8988T (cell line): ENCODE measurements around the gene RASA3.
"Not testable (repeated sequence)": the region's sequence is repeated elsewhere in the genome, so short reads cannot be mapped to it uniquely, and the experiment has no call there.

Experiments used
- DNase-seq: peaks from one replicate; pipeline ENCODE4 v3.0.0; 2011

RASA3 gene

DNA sequence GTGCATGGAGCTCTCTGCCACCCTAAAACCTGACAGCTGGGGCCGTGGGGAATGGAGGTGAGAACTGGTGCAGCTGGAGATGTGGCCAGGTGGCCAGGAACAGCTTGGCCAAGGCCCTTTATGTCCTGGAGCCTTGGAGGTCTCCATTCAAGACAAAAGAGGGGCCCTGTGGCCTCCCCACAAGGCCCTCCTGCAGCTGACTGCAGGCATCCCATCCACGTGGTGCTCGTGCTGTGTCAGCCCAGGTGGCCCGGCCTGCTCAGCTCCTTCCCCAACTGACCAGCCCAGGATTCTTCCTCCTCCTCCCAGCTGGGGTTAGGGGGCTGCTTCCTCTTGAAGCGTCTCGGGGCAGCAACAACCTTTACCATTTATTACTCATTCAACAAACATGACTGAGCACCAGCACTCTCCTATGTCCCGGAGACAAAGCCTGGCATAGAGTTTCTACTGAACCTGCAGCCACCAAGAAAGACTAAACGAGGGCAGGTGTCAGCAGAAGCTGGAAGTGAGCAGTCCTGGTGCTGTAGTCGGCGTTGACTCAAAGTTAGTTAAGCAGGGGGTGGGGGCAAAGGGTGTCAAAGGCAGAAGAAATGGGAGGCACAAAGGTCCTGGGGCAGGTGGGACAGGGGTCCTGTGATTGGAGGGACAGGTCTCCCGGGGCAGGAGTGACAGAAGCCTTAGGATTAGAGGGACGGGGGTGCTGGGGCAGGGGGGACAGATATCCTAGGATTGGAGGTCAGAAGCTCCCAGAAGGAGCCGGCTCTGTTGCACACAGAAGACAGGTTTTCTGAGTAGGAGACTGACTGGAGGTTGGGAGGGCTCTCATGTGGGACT is 135.3 kb downstream of the RASA3 start:
- DNase-seq: no peak

DNA sequence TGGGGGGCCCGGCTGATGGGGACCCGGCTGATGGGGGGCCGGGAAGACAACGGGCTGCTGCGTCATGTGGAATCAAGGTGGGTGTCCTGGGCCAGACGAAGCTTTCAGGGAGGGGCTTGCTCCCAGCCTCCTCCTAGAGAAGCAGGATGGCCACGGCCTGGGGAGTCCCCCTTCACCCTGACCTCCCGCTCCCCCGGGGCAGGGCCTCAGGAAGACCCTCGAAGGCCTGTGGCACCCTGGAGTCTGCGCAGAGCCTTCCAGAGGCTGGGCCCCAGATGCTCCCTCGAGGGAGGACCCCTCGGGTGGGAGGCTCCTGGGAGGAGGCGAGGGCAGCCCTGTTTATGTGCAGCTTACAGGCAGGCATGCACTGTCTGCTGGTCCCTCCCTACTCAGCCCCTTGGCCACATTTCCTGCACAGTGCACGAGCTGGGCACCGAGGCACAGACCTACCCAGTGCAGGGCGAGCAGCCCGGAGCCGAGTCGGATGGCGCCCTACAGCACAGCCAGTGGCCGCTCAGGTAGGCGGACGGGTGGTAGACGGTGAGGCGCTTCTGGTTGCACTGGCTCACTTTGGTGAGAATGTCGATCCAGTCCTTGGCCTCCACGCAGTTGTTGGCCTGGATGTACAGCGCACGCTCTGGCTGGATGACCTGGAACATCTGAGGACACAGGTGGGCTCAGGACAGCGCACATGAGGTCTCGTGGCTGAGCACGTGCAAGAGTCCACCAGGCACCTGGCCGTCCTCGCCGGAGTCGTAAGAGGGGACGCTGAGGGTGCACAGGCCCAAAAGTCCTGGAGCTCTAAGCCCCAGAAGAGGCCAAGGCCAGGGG is 136.1 kb downstream of the RASA3 start:
- DNase-seq: no peak

- DNase-seq: no peak
Observed at GRCh38 chr13:113995051-113995601, 137.3 kb downstream of the RASA3 start.

- no peak for DNase-seq
Observed at GRCh38 chr13:113992276-113993005, 140.0 kb downstream of the RASA3 start.

- no peak for DNase-seq
Observed at GRCh38 chr13:113991676-113992179, 140.7 kb downstream of the RASA3 start.

- DNase-seq: no peak
Observed at GRCh38 chr13:113991191-113991669, 141.2 kb downstream of the RASA3 start.

DNA sequence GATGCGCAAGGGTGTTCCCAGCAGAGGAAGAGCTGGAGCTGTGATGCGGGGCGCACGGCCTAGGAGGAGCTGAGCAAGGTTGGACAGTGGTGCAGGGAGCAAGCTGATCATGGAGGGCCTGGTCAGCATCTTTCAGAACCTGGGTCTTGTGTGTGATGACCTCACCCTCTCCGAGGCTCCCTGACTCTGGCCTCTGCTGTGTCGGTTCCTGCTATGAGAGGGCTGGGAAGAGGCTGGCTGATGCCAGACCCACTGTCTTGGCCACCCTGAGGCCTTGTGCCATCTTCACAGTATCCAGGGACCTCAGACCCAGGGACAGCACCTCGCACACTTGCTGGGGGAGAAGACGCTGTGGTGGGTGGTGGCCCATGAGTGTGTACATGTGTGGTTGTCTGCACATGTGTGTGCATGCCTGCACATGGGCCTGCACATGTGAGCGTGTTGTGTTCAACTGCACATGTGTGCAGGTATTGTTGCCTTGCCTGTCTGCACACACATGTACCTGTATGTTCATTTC is 142.0 kb downstream of the RASA3 start:
- DNase-seq: no peak

- DNase-seq: no peak
Observed at GRCh38 chr13:113989585-113990300, 142.7 kb downstream of the RASA3 start.

GRCh38 chr13:113988859-113989258 is 143.6 kb downstream of the RASA3 start:
- DNase-seq: not testable (repeated sequence)

- DNase-seq: no peak
Observed at GRCh38 chr13:113982296-113982661, 150.1 kb downstream of the RASA3 start.

GRCh38 chr13:113981611-113982295 is 150.7 kb downstream of the RASA3 start:
- no peak for DNase-seq

GRCh38 chr13:113981194-113981605 is 151.2 kb downstream of the RASA3 start:
- no peak for DNase-seq

GRCh38 chr13:113980489-113981064 is 151.8 kb downstream of the RASA3 start:
- no peak for DNase-seq

DNA sequence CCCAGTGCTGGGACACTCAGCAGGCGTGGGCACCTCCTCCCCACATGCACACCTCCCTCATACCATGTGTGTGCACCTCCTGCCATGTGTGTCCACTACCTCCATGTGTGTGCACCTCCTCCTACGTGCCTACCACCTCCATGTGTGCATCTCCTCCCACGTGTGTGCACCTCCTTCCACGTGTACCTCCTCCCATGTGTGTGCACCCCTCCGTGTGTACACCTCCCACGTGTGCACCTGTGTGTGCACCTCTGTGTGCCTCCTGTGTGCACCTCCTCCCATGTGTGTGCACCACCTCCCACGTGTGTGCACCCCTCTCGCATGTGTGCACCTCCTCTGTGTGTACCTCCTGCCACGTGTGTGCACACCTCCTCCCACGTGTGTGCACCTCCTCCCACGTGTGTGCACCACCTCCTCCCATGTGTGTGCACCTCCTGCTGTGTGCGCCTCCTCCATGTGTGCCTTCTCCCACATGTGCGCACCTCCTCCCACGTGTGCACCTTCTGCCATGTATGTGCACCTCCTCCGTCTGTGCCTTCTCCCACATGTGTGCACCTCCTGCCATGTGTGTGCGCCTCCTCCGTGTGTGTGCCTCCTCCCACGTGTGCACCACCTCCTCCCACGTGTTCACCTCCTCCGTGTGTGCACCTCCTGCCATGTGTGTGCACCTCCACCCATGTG is 152.5 kb downstream of the RASA3 start:
- DNase-seq: no peak

DNA sequence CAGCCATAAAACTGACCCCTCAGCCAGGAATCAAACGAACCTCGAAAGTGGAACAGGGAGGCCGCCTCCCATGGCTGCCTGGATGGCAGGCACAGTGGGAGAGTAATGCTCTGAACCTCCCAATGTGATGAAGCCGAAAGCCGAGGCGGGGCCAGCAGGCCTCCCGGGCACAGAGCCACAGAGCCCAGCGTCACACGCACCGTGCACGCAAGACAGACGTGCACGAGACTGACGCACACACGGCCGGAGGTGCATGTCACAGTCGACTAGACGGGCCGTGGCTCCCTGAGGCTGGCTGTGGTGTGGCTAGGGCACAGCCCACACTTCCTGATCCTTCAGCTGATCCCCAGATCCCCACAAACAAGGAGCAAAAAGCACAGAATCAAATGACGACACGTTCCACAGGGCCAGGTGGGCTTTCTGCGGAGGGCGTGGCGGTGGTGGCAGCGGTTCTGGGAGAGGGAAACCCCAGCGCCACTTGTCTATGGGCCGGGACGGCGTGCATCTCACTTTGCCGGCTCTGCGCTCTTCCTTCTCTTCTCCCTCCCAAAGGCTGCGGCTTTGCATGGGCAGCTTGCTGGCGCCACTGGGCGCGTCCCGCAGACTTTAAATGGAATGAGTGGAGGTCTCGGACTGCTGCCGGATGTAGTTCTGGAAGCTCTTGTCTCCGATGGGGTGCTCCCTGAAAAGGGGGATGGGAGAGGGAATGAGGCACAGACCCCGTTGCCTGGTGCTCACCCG is 153.5 kb downstream of the RASA3 start:
- DNase-seq: no peak

GRCh38 chr13:113977976-113978375 is 154.4 kb downstream of the RASA3 start:
- no peak for DNase-seq

- DNase-seq: peak; percentile 91
Observed at GRCh38 chr13:113976711-113977684, 155.4 kb downstream of the RASA3 start.

DNA sequence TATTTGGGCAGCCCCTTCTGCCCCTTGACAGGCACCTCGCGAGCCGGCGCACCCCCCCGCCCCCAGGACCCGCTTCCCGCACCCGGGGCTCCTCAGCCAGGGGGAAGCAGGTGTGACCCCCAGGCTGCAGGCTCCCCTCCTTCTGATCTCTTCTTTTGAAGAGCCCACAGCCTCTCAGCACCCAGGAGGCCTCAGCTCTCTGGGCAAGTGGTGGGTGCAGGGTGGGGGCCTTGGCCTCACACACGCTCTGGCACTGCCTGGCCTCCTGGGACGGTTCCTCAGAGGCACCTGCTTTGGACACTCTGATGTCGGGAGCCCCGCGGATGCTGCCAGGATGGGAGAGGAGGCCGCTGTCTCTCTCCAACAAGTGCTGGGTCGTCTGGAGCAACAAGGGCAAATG is 157.0 kb downstream of the RASA3 start:
- no peak for DNase-seq
